ENCODE data around the gene RIMKLA.
A peak's percentile ranks its signal among the peaks of the same experiment; 100 is the strongest.

Gene RIMKLA

GRCh38 chr1:42450061-42450460, 69.5 kb downstream of the RIMKLA start:
- DNase-seq (ENCODE audit: low read depth, low spot score) = peak; percentile 4
- in situ Hi-C loops (cut with HindIII; ENCODE audit: low sequenced_read_pairs) = no loop called here
- TF ChIP-seq CTCF (IDR thresholded peaks at IDR 0.05; ENCODE audit: low read depth, low read length) = no peak
- no peak overlapping the region for H3K4me3 ChIP-seq (ENCODE audit: low read depth, low read length)

- no peak overlapping the region for H3K4me3 ChIP-seq (ENCODE audit: low read depth, low read length)
- peak; percentile 3 for DNase-seq (ENCODE audit: low read depth, low spot score)
- in situ Hi-C loops (cut with HindIII; ENCODE audit: low sequenced_read_pairs) = no loop called here
These were observed 72.8 kb downstream of the RIMKLA start for GRCh38 chr1:42453386-42453785.

GRCh38 chr1:42454403-42454802, 73.8 kb downstream of the RIMKLA start:
- H3K4me3 ChIP-seq (ENCODE audit: low read depth, low read length) = no peak overlapping the region
- no peak for DNase-seq (ENCODE audit: low read depth, low spot score)
- TF ChIP-seq CTCF (IDR thresholded peaks at IDR 0.05; ENCODE audit: low read depth, low read length) = no peak
- in situ Hi-C loops (cut with HindIII; ENCODE audit: low sequenced_read_pairs) = no loop called here

More at GRCh38 chr1:42453386-42453785, 72.8 kb downstream of the RIMKLA start:
- TF ChIP-seq CTCF (IDR thresholded peaks at IDR 0.05; ENCODE audit: low read depth, low read length) = no peak

- DNase-seq (ENCODE audit: low read depth, low spot score) = peak; percentile 87
- in situ Hi-C loops (cut with HindIII; ENCODE audit: low sequenced_read_pairs) = no loop called here
- peak within 1 kb of the TSS; percentile 65 for H3K4me3 ChIP-seq (ENCODE audit: low read depth, low read length)
- no peak for TF ChIP-seq CTCF (IDR thresholded peaks at IDR 0.05; ENCODE audit: low read depth, low read length)
These were observed 75.6 kb downstream of the RIMKLA start, which contains the start of the genes PPCS and ZMYND12 for GRCh38 chr1:42456010-42456753. PPCS (plus strand) TSS chr1:42456543; CDS start chr1:42456566, 23 bp downstream. ZMYND12 (minus strand) TSS chr1:42456022; CDS start chr1:42455997, 25 bp downstream.

- in situ Hi-C loops (cut with HindIII; ENCODE audit: low sequenced_read_pairs) = no loop called here
- no peak for DNase-seq (ENCODE audit: low read depth, low spot score)
- no peak for TF ChIP-seq CTCF (IDR thresholded peaks at IDR 0.05; ENCODE audit: low read depth, low read length)
- peak overlapping the region; percentile 65 for H3K4me3 ChIP-seq (ENCODE audit: low read depth, low read length)
These were observed 76.1 kb downstream of the RIMKLA start for GRCh38 chr1:42456754-42457089.

- no peak overlapping the region for H3K4me3 ChIP-seq (ENCODE audit: low read depth, low read length)
- in situ Hi-C loops (cut with HindIII; ENCODE audit: low sequenced_read_pairs) = no loop called here
- no peak for TF ChIP-seq CTCF (IDR thresholded peaks at IDR 0.05; ENCODE audit: low read depth, low read length)
- DNase-seq (ENCODE audit: low read depth, low spot score) = no peak
These were observed 80.6 kb downstream of the RIMKLA start for GRCh38 chr1:42461196-42461595.

Measured in astrocyte of the spinal cord (primary cell).